AG04449 (cell line): ENCODE data around the gene LRRFIP1.

Experiments
- CTCF ChIA-PET: fragments of 350-600 bp; formaldehyde crosslinking; extraction: SDS; loops from one replicate; lab custom pipeline; 2021; ENCODE audit warnings: antibody characterized with exemption; lab: Yijun Ruan, JAX
- POLR2A ChIA-PET: fragments of 400-600, 350-600 bp; formaldehyde crosslinking; extraction: SDS; loops from one replicate; lab custom pipeline; 2020; ENCODE audit warnings: antibody characterized with exemption, inconsistent platforms; lab: Yijun Ruan, JAX
- DNase-seq: peaks from one replicate; pipeline ENCODE4 v3.0.0-alpha.2; 2010; ENCODE audit warnings: low read depth, low spot score
- H3K4me3 ChIP-seq: 2 replicates; pipeline ENCODE4 v1.5.1; 2011; ENCODE audit warnings: low read depth, mild to moderate bottlenecking, control low read depth, low read length
- CTCF ChIP-seq: IDR thresholded peaks from one replicate; pipeline ENCODE4 v1.5.1; 2011; ENCODE audit warnings: mild to moderate bottlenecking, moderate library complexity, low read length, control low read depth, inconsistent platforms; ENCODE audit not compliant: insufficient read depth; ENCODE audit errors: missing control alignments

Gene LRRFIP1

DNA sequence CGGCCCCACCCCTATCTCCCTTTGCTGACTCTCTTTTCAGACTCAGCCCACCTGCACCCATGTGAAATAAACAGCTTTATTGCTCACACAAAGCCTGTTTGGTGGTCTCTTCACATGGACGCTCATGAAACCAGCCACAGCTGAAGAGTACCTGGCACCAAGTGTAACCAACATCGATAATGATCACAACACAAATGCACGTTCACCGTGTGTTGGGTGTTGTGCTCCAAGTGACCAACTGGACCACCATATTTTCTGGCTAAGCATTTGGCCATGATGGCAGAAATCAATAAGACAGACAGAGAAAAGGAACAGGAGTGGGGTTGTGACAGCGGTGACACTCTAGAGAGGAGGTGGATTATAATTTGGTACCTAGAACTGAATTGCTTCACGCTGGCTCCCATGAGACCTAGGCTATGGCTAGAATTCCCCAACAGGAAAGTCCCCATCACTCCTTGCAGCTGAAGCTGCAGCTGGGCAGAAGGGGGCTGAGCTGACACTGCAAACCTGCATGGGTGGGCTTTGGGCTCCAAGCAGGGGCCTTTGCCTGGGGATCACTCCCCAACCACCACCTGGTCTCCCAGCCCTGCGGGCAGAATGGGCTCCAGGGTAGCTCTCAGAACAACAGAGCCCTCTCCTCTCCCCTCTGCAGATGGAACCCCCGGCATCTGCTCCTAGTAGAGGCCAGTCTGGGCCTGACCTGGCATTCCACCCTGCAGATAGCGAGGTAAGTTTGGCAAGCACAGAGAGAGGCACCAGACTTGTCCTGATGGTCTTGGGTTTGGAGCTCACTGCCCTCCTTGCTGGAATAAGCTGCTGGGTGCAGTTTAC lies 14.6 kb upstream of the LRRFIP1 start:
- CTCF ChIA-PET, result interaction anchor here (2.2 to 2.7 kb wide), 2 partner anchors 11 to 132 kb away, joined by 7 to 10 read pairs; no protein-coding TSS in a partner anchor
- TF ChIP-seq CTCF, result no peak
- DNase-seq, result no peak
- no peak overlapping the region for H3K4me3 ChIP-seq
- POLR2A ChIA-PET, result no interaction called here

DNA sequence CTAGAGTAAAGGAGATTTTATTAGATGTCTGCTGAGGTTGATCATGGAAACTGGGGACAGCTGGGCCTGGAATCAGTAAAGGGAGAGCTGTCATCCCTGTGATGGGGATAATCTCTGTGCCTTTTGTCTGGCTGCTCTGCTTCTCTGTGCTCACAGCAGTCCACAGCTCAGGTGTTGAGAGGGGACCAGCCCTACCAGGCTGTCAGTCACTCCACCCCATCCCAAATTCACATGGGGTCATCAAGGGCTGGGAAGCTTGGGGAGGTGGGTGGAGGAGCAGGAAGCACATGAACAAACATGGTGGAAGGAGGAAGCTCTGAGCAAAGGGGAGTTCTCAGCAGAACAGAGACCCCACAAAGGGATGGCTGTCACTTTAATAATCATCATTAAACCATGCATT lies 13.7 kb upstream of the LRRFIP1 start:
- no peak overlapping the region for H3K4me3 ChIP-seq
- TF ChIP-seq CTCF, result no peak
- POLR2A ChIA-PET, result no interaction called here
- no peak for DNase-seq
- CTCF ChIA-PET, result interaction anchor here (2.1 to 2.7 kb wide), 3 partner anchors 9 to 132 kb away, joined by 7 to 10 read pairs (median 8); no protein-coding TSS in a partner anchor

GRCh38 chr2:237614151-237614720 lies 13.2 kb upstream of the LRRFIP1 start:
- POLR2A ChIA-PET, result no interaction called here

DNA sequence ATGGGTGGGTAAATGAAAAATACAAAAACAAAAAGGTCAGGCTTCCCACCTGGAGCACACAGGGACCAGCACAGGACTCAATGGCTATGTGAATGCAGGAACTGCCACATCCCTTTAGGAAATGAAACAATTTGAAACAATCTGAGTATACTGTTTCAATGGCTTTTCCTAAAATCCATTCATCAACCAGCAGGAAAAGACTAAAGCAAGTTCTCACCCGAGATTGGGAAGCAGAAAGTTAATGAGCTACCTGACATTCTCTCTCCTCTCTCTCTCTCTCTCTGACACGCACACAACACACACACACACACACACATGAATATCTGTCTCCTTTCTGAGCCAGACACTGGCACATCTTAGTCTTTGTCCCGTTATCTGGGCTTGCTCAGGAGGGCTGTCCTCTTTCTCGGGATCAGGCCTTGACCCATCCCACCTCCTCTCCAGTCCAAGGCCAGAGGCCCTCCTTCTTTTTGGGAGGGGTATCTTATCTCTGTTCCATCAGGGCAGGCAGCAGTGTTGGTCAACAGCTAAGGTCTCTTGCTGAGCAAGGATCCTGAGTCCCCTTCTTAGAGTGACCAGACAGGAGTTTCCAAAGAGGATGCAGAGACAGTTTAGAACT lies 11.6 kb upstream of the LRRFIP1 start:
- no peak for TF ChIP-seq CTCF
- DNase-seq, result no peak
- H3K4me3 ChIP-seq, result no peak overlapping the region
- CTCF ChIA-PET, result interaction anchor here (1.1 to 2.7 kb wide), 8 partner anchors 8 to 130 kb away, joined by 3 to 10 read pairs (median 4); no protein-coding TSS in a partner anchor
- POLR2A ChIA-PET, result no interaction called here

More at GRCh38 chr2:237614151-237614720, 13.2 kb upstream of the LRRFIP1 start:
- no peak for TF ChIP-seq CTCF
- DNase-seq, result no peak
- CTCF ChIA-PET, result interaction anchor here (1.4 to 2.7 kb wide), 4 partner anchors 9 to 131 kb away, joined by 4 to 10 read pairs (median 8); no protein-coding TSS in a partner anchor
- H3K4me3 ChIP-seq, result no peak overlapping the region

DNA sequence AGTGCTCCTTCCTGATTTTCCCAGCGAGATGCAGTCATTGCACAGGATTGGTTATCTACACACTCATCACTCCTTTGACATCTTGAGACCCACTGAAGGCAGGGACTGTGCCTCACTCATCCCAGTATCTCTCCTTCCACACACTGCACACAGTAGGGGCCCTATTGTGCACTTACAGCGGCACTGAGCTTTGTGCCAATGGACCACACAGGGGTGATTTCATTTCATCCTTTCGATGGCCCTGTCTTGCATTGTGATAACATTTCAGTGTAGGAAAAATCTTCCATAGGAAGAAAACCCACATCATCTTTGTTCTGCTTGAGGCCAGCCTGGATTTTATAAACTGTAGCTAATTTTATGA lies 11.0 kb upstream of the LRRFIP1 start:
- no peak overlapping the region for H3K4me3 ChIP-seq
- no peak for DNase-seq
- CTCF ChIA-PET, result interaction anchor here (1.1 to 1.8 kb wide), 5 partner anchors 14 to 129 kb away, joined by 3 to 10 read pairs (median 4); no protein-coding TSS in a partner anchor
- POLR2A ChIA-PET, result no interaction called here
- TF ChIP-seq CTCF, result no peak
